Ovary (tissue), 10 donors: Measurements from ENCODE around the gene SNX10. TPM values are rescaled to one million over a fixed set of nuclear protein-coding genes. Genes with fewer than 3 reads are reported as not detected.
"Not testable (repeated sequence)": the region's sequence is repeated elsewhere in the genome, so short reads cannot be mapped to it uniquely, and the experiment has no call there.

ENCODE experiments used
- DNase-seq, 5 donors: peaks; one replicate each; pipeline ENCODE4 v3.0.0-alpha.2; 2019 to 2020
- H3K27ac ChIP-seq, 2 donors: fragments of 200-600 bp; one replicate each; pipeline versions ENCODE4 v1.5.1 to v1.8.0; 2019 to 2022
- H3K27me3 ChIP-seq: fragments of 200-600 bp; one replicate; pipeline ENCODE4 v1.8.0; 2022
- H3K36me3 ChIP-seq: fragments of 200-600 bp; sonication (generic); one replicate; pipeline ENCODE4 v1.5.1; 2019
- H3K4me1 ChIP-seq: one replicate; pipeline ENCODE4 v1.8.1; 2013; ENCODE audit warnings: mild to moderate bottlenecking, moderate library complexity; ENCODE audit not compliant: insufficient read depth
- H3K4me3 ChIP-seq: fragments of 200-600 bp; sonication (generic); one replicate; pipeline ENCODE4 v1.5.1; 2017
- H3K9me3 ChIP-seq, 2 donors: fragments of 200-600 bp in 1 of 2; sonication (generic) in 1 of 2; one replicate each; pipeline versions ENCODE4 v1.5.1 to v1.8.1; 2013 to 2019; ENCODE audit warnings: mild to moderate bottlenecking in 1 of 2, moderate library complexity in 1 of 2
- CTCF ChIP-seq, 3 donors: fragments of 450-650 bp in 2 of 3; fragments of 200-600 bp in 1 of 3; IDR thresholded peaks; one replicate each; pipeline versions ENCODE4 v1.5.1 to v1.8.0; 2016 to 2022; ENCODE audit warnings: antibody characterized with exemption in 3 of 3, mild to moderate bottlenecking in 1 of 3
- EP300 ChIP-seq: sonication (generic); formaldehyde crosslinking; IDR thresholded peaks from one replicate; pipeline ENCODE4 v1.6.1; 2017; ENCODE audit warnings: antibody characterized with exemption
- POLR2A ChIP-seq: fragments of 450-650 bp; IDR thresholded peaks from one replicate; pipeline ENCODE4 v1.6.1; 2017; ENCODE audit warnings: antibody characterized with exemption, mild to moderate bottlenecking, moderate library complexity
- WGBS, 3 donors: extraction: QIAGEN DNeasy Blood & Tissue Kit in 1 of 3; methylation state at CpG; one replicate each; pipeline versions ENCODE4 v1.1.5 to v1.1.7; 2013 to 2017; 5-methylcytosine and 5-hydroxymethylcytosine counted together
- intact Hi-C, 4 donors: fragments of 100-400 bp; cut with DNase I; formaldehyde crosslinking; loops; one replicate each; pipeline versions ENCODE4 v1.11.0 to v1.15.1; 2022 to 2023
- long read RNA-seq, 3 donors: library from polyadenylated mRNA in 2 of 3; unstranded in 2 of 3; transcript quantifications; one replicate each; pipeline ENCODE4 v2.0.0 and lab custom pipeline, GENCODE V29; 2021 to 2026
- polyA plus RNA-seq, 2 donors: library from polyadenylated mRNA; stranded (reverse); fragments of 200-250 nt in 1 of 2; fragments of 350-450 nt in 1 of 2; fragmentation: Illumina TruSeq in 1 of 2; extraction: RNeasy Lipid Tissue Mini Kit (QIAGEN cat#74804) in 1 of 2; gene quantifications; one replicate each; pipeline ENCODE4 v1.2.3, GENCODE V29; 2013 to 2014
- total RNA-seq, 7 donors: library from RNA; depleted of rRNA in 2 of 7; stranded (reverse); fragments of >200 nt in 2 of 7; fragmentation: NEBNext Ultra II Directional in 3 of 7; extraction: Animal tissue kit (Norgen Biotek cat#: 25700) in 3 of 7; gene quantifications; one replicate each; pipeline versions ENCODE4 v1.1.0 to v1.2.4, GENCODE V29; 2016 to 2023
- donor health status: DM: no; HTN: no; CAD: no; lungs with moderate emphysema.
- donor health status: DM: no; HTN: no; CAD: no.
- donor health status: Bipolar disorder and iron deficiency.
- donor health status: DM: yes; HTN: yes; CAD: no.
- donor health status: DM: no; HTN: no; CAD: no.
- donor health status: DM: yes; HTN: yes; CAD: no.

The SNX10 gene
- total RNA-seq, result 1 to 10 TPM; 1.1 to 6.0 (median 2.0) TPM
- 1 to 10 TPM; 1.5 to 6.4 TPM for polyA plus RNA-seq
- long read RNA-seq, donor 1, partial matches to known transcripts, result 0 of 3 reads
- long read RNA-seq, donor 1, other reads (novel, unspliced or antisense), result 0 of 3 reads
- long read RNA-seq, donor 2, partial matches to known transcripts, result 0 of 6 reads
- long read RNA-seq, donor 2, other reads (novel, unspliced or antisense), result 0 of 6 reads
- long read RNA-seq, donor 3, transcript SNX10-201 (7 exons, 2,546 nt), result major isoform, 9 of 12 reads
- long read RNA-seq, donor 3, partial matches to known transcripts, result 1 of 12 reads
- long read RNA-seq, donor 3, other reads (novel, unspliced or antisense), result 0 of 12 reads

- TF ChIP-seq EP300 (no peak), CTCF (IDR thresholded peaks at IDR 0.05) (no peak), POLR2A (no peak)
- Histone ChIP-seq H3K4me1 (peaks cover 5% of the 10 kb centered on the region), H3K27me3 (no peaks in the 10 kb centered on the region), H3K27ac (no peak within 1 kb of the TSS), H3K36me3 (no peaks in the 10 kb centered on the region), H3K9me3 (no peaks in the 10 kb centered on the region), H3K4me3 (peak within 1 kb of the TSS; percentile 48)
- 0 to 2% (median 1%) methylated on average over 42 to 74 of the region's 74 CpGs for WGBS, 3 donors
- intact Hi-C loops, result no loop called here
- DNase-seq, result peak in 2 of 5 donors; percentile 23 to 36
Observed at GRCh38 chr7:26291699-26292538, at the start of gene SNX10. Gene SNX10, plus strand, starts transcription at chr7:26291862. Its CDS starts 54,581 bp downstream, at chr7:26346443.

- no peaks in the 10 kb centered on the region for H3K36me3 ChIP-seq
- no peak for DNase-seq
- H3K27me3 ChIP-seq, result no peaks in the 10 kb centered on the region
- H3K27ac ChIP-seq, result no peak overlapping the region
- no peak overlapping the region for H3K4me3 ChIP-seq
- no peaks in the 10 kb centered on the region for H3K9me3 ChIP-seq
- intact Hi-C loops, result no loop called here
- TF ChIP-seq CTCF (IDR thresholded peaks at IDR 0.05), result no peak
- TF ChIP-seq POLR2A, result no peak
- no peak for TF ChIP-seq EP300
- no peaks in the 10 kb centered on the region for H3K4me1 ChIP-seq
- WGBS, 3 donors, result 91 to 95% (median 93%) methylated on average over 13 of the region's 13 CpGs
Observed at GRCh38 chr7:26245150-26245549, 46.5 kb upstream of the SNX10 start.

GRCh38 chr7:26250239-26250638 is 41.4 kb upstream of the SNX10 start:
- Histone ChIP-seq H3K36me3 (no peaks in the 10 kb centered on the region), H3K4me3 (no peak overlapping the region), H3K4me1 (no peaks in the 10 kb centered on the region), H3K27me3 (no peaks in the 10 kb centered on the region), H3K9me3 (no peaks in the 10 kb centered on the region), H3K27ac (no peak overlapping the region)
- WGBS, 3 donors, result 86 to 88% (median 87%) methylated on average over 12 of the region's 12 CpGs
- no peak for DNase-seq
- intact Hi-C loops, result no loop called here
- TF ChIP-seq POLR2A (no peak), EP300 (no peak), CTCF (IDR thresholded peaks at IDR 0.05) (no peak)

- H3K9me3 ChIP-seq, DNase-seq, H3K27me3 ChIP-seq, H3K36me3 ChIP-seq, H3K4me1 ChIP-seq, H3K4me3 ChIP-seq, H3K27ac ChIP-seq, intact Hi-C loops: not testable (repeated sequence)
- 96 to 98% (median 97%) methylated on average over 17 to 29 of the region's 29 CpGs for WGBS, 3 donors
Observed at GRCh38 chr7:26261866-26262265, 29.8 kb upstream of the SNX10 start.

- intact Hi-C loops, result no loop called here
- H3K4me3 ChIP-seq, result no peak overlapping the region
- no peak for DNase-seq
- no peaks in the 10 kb centered on the region for H3K9me3 ChIP-seq
- whole genome bisulfite sequencing, 3 donors, result 76 to 85% (median 83%) methylated on average over 6 of the region's 6 CpGs
- H3K27me3 ChIP-seq, result no peaks in the 10 kb centered on the region
- no peaks in the 10 kb centered on the region for H3K4me1 ChIP-seq
- no peak overlapping the region for H3K27ac ChIP-seq
- H3K36me3 ChIP-seq, result no peaks in the 10 kb centered on the region
- TF ChIP-seq CTCF (IDR thresholded peaks at IDR 0.05) (no peak), EP300 (no peak), POLR2A (no peak)
Observed at GRCh38 chr7:26265065-26265464, 26.6 kb upstream of the SNX10 start.
